Neural crest cell (in vitro differentiated cells): ENCODE data around the gene KYAT1. TPM values are rescaled to one million over a fixed set of nuclear protein-coding genes. Genes with fewer than 3 reads are reported as not detected.
A peak's percentile ranks its signal among the peaks of the same experiment; 100 is the strongest.

Experiments used
- DNase-seq: peaks from one replicate; pipeline ENCODE4 v3.0.0; 2021; ENCODE audit warnings: low read depth, mixed read lengths, low spot score
- H3K27ac Mint-ChIP-seq: one replicate; pipeline ENCODE4 v1.8.0; 2021; ENCODE audit warnings: mild to moderate bottlenecking, mixed read lengths; ENCODE audit not compliant: unreplicated experiment
- H3K27me3 Mint-ChIP-seq: 2 replicates; pipeline ENCODE4 v1.8.0; 2021; ENCODE audit warnings: low read depth, mild to moderate bottlenecking, mixed read lengths
- H3K36me3 Mint-ChIP-seq: 2 replicates; pipeline ENCODE4 v1.8.0; 2021; ENCODE audit warnings: low read depth, mild to moderate bottlenecking, mixed read lengths
- H3K4me1 Mint-ChIP-seq: 2 replicates; pipeline ENCODE4 v1.8.0; 2021; ENCODE audit warnings: mixed read lengths
- H3K4me3 Mint-ChIP-seq: one replicate; pipeline ENCODE4 v1.8.0; 2021; ENCODE audit warnings: mild to moderate bottlenecking, mixed read lengths
- H3K9me3 Mint-ChIP-seq: 2 replicates; pipeline ENCODE4 v1.8.0; 2021; ENCODE audit warnings: mixed read lengths
- CTCF ChIP-seq: fragments of 200-600 bp; sonication (generic); conservative IDR thresholded peaks from 2 replicates; pipeline ENCODE4 v1.5.0; 2021; ENCODE audit warnings: antibody characterized with exemption, mild to moderate bottlenecking
- total RNA-seq: library from RNA; stranded (reverse); gene quantifications from 2 replicates; pipeline ENCODE4 v1.2.1, GENCODE V29; 2021

KYAT1 gene
- total RNA-seq, 1 donor from 2014 or later = 17.7 TPM

- no peak for DNase-seq
- Mint-ChIP-seq H3K27me3 (peaks cover 3% of the 10 kb centered on the region), H3K4me3 (peak overlapping the region; percentile 86), H3K36me3 (no peaks in the 10 kb centered on the region), H3K9me3 (no peaks in the 10 kb centered on the region), H3K27ac (no peak overlapping the region), H3K4me1 (peaks cover 16% of the 10 kb centered on the region)
- TF ChIP-seq CTCF = no peak
Measured at GRCh38 chr9:128819716-128820664, 61.8 kb downstream of the KYAT1 start.

GRCh38 chr9:128818839-128819715, 62.7 kb downstream of the KYAT1 start:
- H3K36me3 Mint-ChIP-seq = no peaks in the 10 kb centered on the region
- no peaks in the 10 kb centered on the region for H3K9me3 Mint-ChIP-seq
- peaks cover 3% of the 10 kb centered on the region for H3K27me3 Mint-ChIP-seq
- peaks cover 16% of the 10 kb centered on the region for H3K4me1 Mint-ChIP-seq
- no peak for TF ChIP-seq CTCF
- peak overlapping the region; percentile 86 for H3K4me3 Mint-ChIP-seq
- DNase-seq = peak; percentile 44
- no peak overlapping the region for H3K27ac Mint-ChIP-seq

GRCh38 chr9:128818099-128818838, 63.5 kb downstream of the KYAT1 start, which contains the start of gene ENDOG:
ENDOG (plus strand) TSS chr9:128818500; CDS start chr9:128818685, 185 bp downstream.
- no peaks in the 10 kb centered on the region for H3K9me3 Mint-ChIP-seq

DNA sequence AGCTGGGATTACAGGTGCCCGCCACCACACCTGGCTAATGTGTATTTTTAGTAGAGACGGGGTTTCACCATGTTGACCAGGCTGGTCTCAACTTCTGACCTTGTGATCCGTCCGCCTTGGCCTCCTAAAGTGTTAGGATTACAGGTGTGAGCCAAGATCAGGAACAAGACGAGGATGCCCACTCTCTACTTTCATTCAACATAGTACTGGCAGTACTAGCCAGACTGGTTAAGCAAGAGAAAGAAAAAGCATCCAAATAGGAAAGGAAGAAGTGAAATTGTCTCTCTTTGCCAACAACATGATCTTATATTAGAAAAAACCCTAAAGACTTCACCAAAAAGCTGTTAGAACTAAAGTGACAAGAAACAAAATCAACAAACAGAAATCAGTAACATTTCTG, 70.9 kb downstream of the KYAT1 start:
- H3K27me3 Mint-ChIP-seq = no peaks in the 10 kb centered on the region
- H3K27ac Mint-ChIP-seq = no peak overlapping the region
- no peak for DNase-seq
- no peak for TF ChIP-seq CTCF
- no peaks in the 10 kb centered on the region for H3K9me3 Mint-ChIP-seq
- H3K36me3 Mint-ChIP-seq = no peaks in the 10 kb centered on the region
- no peak overlapping the region for H3K4me3 Mint-ChIP-seq
- peaks cover 4% of the 10 kb centered on the region for H3K4me1 Mint-ChIP-seq

More at GRCh38 chr9:128818099-128818838, 63.5 kb downstream of the KYAT1 start, which contains the start of gene ENDOG:
- Mint-ChIP-seq H3K27ac (peak within 1 kb of the TSS; percentile 86), H3K4me1 (peaks cover 16% of the 10 kb centered on the region), H3K36me3 (no peaks in the 10 kb centered on the region), H3K4me3 (peak within 1 kb of the TSS; percentile 88), H3K27me3 (peaks cover 3% of the 10 kb centered on the region)
- DNase-seq = peak; percentile 99
- peak; percentile 96 for TF ChIP-seq CTCF

- Mint-ChIP-seq H3K4me3 (no peak overlapping the region), H3K9me3 (no peaks in the 10 kb centered on the region), H3K36me3 (no peaks in the 10 kb centered on the region), H3K27me3 (no peaks in the 10 kb centered on the region), H3K27ac (no peak overlapping the region), H3K4me1 (no peaks in the 10 kb centered on the region)
- no peak for TF ChIP-seq CTCF
- no peak for DNase-seq
Measured at GRCh38 chr9:128809831-128810230, 71.9 kb downstream of the KYAT1 start.
